NCI-H510A (cell line): ENCODE measurements around the gene PTRHD1.
"Not testable (repeated sequence)": the region's sequence is repeated elsewhere in the genome, so short reads cannot be mapped to it uniquely, and the experiment has no call there.

Source experiments
- DNase-seq: peaks from one replicate; lab custom pipeline; 2025; lab: John Stamatoyannopoulos, UW

The PTRHD1 gene, protein sequence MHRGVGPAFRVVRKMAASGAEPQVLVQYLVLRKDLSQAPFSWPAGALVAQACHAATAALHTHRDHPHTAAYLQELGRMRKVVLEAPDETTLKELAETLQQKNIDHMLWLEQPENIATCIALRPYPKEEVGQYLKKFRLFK

DNA sequence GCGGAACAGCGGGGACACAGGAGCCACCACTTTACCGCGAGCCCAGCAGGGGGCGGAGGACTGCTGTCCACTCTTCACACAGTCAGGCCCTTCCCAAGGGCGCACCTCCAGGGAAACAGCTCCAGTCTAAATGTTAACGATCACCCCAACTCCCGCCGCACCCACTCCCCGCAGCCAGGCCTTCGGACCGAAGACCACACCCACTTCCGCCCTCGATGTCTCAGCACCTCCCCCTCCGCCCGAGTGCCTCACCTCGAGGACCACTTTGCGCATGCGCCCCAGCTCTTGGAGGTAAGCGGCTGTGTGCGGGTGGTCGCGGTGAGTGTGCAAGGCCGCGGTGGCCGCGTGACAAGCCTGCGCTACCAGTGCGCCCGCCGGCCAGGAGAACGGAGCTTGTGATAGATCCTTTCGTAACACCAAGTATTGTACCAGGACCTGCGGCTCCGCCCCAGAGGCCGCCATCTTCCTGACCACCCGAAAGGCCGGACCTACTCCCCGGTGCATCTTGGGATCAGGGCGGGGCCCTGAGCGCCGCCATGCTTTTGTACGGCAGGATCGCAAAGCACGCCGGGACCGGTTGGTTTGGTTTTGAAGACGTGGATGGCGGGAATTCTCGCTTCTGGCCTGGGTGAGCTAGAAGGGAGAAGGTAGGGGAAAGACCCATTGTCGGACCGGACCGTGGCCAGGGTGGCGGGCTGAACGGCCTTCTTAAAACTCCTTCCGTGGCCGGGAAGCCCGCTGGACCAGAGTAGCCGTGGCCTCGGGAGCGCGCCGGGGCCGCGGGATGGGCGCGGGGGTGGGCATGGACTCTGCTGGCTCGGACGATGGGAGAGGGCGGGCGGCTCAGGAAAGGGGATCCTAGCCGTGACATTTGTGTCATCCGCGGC is at the start of gene PTRHD1, which contains the start of gene CENPO:
Gene PTRHD1, minus strand, starts transcription at position 518 of the 887 bp plus-strand sequence. Its CDS starts 14 bp downstream, at position 504.
Gene CENPO, plus strand, starts transcription at position 552 of the 887 bp plus-strand sequence. CDS start 495 bp downstream, outside the sequence.
- peak; percentile 94 for DNase-seq

DNA sequence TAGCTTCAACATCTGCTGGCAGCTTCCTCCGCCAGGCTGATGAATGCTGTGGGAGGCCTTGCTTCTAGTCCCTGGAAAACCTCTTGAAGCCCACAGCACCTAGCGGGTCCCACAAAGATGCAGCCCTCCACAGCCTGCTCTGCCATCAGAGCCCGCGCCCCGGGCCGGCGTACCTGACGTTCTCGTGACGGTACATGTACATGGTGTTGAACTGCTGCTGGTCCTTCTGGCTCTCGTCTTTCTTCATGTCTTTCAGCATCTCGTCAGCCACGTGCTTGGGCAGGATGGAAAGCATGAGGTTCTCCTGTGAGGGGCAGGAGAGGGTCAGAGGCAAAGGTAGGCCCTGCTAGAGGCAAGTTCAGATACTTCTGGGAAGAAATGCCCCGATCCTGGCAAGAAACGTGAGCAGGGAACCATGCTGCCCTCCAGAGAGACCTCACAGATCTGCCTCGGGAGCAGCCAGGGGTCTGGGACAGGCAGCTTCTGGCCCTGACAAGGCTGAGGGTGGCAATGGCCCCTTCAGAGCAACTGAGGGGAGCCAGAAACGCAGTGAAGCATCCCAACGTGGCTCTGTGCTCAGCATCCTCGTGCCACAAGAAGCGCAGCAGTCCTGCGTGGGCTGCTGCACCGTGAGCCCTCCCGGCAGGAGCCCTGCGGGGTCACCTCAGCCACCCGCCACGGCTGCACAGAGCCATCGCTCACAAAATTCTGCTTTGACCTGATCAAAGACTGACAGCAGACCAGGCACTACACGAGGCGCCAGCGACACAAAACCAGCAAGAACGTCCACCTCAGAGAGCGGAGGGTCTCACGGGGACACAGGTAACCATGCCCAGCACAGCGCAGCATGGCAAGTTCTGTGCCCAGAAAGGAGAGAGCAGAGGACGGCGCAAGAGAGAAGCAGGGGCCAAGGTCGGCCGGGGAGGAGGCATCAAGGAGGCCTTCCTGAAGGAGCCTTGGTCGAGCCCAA is 49.2 kb upstream of the PTRHD1 start:
- DNase-seq: no peak

DNA sequence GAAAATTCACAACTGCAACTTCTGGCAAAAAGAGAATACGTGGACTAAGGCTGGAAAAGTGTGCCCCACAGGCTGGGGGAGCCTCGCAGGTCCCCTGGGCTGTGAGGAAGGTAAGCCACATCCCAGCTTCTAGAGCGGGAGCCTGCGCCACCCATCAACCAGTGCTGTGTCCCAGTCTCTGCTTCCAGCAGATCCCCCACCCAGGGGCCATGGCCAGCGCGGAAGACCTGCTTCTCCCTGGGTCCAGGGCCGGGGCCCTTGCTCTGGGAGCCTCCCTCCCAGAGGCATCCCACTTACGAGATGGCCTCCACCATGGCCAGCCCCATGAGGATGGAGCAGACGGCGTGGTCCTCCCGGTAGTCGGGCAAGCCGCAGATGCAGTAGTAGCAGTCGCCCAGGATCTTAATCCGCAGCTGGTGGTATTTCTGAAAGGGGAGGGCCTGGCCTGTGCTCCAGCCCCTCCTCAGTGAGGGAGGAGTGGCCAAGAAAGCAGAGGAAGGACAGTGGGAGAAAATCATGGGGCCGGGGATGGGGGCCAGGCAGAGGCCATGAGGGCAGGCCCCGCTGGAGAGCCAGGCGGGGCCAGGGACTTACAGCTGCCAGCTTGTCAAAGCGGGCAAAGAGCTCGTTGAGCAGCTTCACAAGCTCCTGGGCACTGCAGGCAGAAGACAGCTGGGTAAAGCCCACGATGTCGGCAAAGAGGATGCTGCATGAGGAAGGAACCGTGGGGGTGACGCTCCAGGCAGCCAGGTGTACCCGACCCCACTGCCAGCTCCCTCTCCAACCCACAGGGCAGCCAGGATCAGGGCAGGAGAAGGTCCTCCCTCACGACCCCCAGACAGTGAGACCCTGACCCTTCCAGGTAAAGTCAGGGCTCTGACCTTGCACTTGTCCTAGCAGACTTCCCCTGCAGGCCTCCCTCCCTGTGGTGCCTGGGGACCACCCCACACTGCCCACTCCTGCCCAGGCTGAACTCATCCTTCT is 48.1 kb upstream of the PTRHD1 start:
- no peak for DNase-seq

DNA sequence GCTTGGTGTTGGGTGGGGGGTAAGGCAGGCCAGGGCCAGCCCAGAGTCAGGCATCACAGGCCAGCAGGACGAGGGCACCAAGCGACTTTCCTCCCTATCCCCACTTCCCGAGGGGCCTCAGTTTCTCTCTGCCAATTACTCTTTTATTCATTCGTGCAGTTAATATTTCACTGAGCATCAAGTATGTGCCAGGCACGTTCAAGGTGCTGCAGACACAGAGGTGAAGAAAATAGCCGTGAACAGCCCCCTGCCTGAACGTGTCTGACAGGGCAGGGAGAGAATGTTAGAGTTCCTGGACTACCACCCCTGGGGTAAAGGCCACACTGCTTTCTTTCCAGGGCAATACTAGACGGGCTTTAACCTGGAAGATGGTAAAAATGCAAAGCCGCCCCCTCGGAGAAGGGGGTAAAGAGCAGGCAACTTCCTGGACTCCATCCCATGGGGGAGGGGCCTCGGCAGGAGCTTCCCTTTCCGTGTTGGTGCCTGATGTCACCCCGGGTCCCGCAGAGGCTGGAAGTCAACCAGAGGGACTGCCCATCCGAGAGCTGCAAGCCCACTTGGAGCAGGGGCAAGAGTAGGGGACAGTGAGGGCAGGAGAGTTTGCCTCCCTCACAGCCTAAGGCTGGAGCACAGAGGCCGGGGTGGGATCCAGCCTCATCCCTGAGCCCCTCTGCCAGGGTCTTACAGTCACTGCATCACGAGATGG is 47.1 kb upstream of the PTRHD1 start:
- no peak for DNase-seq

DNA sequence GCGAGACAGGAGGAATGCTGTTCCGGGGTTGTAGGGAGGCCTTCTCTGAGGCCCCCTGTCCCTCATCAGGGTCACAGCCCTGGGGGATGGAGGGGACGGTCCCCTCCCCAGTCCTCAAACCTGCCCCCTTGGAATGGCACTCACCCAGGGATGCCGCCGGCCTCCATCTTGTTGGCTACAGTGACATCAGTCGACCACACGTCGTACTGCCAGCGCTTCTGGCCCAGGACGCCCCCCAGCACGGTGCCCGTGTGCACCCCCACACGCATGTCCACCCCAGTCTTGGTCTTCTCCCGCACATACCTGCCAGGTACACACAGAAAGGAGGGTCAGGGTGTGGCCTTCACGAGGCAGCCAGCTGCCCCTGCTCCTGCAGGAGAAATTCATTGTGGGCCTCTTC is 46.5 kb upstream of the PTRHD1 start:
- DNase-seq: no peak

DNA sequence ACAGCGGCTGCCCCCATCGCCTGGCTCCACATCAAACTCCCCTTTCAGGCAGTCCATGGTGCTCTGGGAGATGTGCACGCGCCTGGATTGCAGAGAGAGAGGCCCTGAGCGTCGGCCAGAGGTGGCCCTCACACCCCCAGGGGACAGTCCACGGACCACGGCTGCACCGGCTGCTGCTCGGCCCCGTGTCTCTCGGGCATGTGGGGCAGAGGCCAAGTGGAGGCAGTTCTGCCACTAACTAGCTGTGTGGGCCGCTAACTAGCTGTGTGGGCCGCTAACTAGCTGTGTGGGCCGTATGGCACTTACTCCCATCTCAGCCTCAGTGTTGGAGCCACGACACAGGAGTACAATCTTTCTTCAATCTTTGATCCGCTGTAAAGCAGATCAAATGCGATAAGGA is 45.4 kb upstream of the PTRHD1 start:
- no peak for DNase-seq

DNA sequence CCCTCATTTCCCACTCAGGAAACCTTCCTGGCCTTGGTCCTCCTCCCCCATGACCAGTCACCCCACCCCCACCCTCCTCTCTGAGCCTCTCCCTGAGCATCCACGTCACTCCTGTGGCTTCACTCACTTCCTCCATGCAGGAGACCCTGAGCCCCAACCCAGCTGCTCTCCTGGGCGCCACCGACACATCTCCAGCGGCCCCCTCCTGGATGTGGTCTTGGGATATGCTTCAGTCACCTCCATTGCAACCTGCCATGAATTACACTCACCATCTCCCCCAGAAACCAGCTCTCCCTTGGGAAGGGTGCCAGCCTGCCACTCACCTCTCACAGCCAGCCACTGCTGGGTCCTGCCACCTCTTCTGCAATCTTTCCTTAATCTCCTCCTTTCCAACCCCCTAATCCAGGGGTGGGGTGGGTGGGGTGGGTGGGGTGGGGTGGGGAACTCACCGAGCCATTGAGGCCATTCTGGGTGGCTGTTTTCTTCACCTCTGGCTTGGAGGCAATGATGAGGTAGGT is 44.9 kb upstream of the PTRHD1 start:
- no peak for DNase-seq

DNA sequence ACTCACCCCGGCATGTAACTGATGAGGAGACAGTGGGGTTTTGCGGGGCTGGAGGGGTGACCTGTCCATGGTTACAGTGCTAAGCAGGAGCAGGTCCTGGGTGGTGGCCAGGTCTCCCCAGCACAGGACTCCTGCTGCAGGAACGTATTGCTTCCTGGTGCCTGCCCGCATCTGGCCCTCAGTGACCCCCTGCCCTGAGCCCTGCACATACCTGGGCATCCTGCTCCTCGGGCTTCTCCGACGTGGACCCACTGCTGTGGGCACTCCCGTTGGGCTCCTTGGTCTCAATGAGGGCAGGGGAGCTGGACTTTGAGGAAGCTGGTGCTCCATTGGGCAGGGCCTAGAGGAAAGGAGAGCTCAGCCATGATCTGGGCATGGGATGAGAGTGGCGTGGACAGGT is 43.5 kb upstream of the PTRHD1 start:
- DNase-seq: no peak

DNA sequence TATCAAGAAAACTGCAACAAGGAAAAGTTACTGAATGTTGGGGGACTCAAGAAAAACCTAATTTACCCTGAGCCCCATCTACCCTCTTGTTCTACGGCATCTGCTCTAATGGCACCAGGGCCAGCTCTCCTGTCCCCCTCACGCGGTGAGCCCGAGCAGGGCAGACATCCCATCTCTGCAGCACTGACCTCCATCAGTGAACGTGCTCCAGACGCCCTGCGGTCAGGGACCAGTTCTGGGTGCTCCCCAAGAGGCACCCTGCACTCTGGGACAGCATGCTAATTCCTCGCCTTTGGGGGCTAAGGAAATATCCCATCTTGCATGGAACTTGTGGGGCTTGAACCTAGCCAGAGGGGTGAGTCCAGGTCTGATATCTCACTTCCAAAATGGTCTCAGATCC is 43.0 kb upstream of the PTRHD1 start:
- DNase-seq: no peak

DNA sequence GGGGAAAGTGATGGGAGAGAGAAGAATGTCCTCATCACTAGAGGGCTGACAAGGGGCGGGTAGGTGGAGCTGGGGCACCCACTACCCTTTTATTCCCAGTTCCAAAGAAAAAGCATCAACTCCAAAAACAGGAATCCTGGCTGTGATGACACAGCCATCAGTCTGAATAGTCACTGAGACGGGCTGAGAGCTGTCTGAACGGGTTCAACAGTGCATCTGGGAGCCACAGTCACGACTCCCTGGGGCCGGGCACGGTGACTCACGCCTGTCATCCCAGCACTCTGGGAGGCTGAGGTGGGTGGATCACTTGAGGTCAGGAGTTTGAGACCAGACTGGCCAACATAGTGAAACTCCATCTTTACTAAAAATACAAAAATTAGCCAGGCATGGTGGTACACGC is 42.2 kb upstream of the PTRHD1 start:
- DNase-seq: not testable (repeated sequence)

DNA sequence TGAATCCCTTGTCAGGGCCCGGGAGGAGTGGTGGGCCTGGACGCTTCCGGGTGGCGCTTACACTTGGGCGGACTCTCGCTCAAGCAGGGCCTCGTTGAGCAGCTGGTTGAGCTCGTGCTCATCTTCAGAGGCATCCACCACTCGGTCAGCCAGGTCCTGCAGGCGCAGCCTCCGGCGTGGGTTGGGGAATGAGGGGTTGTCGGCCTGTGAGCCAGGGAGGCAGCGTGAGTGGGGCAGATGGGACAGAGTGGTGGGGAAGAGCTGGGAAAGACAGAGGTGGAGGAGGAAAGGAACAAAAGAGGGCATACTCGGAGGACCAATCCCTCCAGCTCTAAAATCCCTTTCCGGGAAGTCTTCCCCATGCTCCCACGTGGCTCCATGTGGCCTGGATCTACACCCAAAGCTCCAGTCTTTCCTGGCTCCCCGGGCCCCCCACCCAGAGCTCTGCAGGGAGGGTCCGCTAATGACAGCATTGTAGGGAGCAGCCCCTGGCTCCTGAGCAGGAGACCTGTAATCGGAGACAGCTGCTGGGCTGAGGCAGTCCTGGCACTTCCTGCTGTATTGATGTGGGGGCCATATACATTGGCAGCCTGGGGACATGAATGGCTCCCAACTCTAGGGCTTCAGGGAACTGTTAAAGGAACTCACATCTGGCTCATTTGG is 41.7 kb upstream of the PTRHD1 start:
- no peak for DNase-seq

DNA sequence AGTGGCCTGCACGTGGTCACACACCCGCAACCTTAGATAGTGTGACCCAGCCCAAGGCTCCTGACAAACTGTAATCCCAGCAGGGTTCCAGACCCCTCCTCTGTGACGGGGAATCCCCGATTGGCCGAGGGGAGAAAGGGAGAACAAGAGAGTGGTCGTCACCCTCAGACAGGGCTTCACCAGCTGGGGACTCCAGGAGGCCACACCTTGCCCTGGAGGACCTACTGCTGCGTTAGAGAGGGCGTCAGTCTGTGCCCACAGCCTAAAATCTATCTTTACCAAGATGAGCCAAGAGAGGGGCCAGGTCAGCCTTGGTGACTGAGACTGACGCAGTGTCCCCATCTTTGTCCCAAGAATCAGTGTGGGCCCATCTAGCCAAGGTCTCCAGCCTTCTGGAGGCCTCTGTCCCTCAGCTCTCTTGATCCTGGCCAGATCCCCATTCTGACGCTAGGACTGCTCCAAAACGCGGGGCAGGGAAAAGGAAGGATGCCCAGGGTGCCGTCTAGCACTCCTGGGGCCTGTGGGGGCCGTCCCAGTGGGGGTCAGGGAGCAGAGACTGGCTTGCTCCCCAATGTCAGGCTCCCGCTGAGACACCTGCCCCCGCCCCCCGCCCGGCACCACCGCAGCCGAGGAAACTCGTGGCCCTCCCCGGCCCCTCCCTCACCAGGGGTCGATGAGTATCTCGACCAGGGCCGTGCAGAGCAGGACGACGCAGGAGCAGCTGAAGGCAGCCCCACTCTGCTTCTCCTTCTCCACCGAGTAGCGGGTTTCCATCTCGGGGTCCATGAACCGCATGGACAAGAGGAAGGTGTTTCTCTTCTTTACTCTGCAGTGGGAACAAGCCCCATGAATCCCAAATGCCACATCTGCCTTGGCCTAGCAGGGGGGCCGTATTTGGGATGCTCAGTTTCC is 40.9 kb upstream of the PTRHD1 start:
- DNase-seq: no peak

DNA sequence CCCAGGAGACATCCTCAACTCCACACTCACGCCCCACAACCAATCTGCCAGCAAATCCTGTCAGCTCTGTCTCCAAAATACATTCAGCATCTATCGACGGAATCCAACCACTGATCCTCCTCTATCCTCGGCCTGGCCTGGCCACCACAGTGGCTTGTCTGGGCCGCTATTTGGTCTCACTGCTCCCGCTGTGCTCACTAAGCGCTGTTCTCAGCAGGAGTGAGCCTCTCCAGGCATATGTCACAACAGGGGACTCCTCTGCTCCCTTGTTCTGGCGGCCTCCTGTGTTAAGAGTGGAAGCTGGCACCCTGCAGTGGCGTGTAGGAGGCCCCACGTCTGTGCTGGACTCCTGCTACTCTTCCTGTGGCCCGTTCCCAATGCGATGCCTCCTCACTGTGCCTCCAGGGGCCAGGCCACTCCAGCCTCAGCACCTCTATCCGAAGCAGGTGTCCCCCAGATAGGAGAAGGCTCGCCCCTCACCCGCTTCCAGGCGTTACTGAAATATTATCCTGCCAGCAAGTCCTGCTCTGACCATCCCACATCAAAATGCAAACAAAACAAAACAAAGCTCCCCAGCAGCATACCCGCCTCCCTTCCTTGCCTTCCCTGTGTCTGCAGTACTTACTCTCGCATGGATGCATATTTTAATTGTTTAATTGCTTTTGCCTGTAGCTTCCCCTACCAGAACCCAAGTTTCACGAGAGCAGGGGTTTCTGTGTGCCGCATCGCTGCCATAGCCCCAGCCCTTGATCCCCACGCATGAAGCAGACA is 39.9 kb upstream of the PTRHD1 start:
- DNase-seq: peak; percentile 31

DNA sequence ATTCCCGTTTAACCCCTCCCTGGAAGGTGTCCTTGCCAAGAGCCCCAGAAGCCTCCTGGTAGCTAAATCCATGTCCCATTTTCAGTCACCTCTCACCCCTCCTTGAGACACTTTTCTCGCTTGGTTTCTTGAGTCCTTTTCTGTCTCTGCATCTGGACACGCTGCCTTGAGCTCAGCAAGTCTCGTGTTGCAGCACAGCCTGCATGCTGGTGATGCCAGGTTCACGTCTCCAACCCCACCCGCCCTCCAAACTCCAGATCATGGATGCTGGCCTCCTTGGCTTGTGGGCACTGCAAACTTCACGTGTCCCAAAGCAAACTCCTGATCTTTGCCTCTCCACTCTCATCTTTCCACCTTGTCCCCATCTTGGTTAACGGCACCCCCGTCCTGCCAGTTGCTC is 39.3 kb upstream of the PTRHD1 start:
- no peak for DNase-seq

DNA sequence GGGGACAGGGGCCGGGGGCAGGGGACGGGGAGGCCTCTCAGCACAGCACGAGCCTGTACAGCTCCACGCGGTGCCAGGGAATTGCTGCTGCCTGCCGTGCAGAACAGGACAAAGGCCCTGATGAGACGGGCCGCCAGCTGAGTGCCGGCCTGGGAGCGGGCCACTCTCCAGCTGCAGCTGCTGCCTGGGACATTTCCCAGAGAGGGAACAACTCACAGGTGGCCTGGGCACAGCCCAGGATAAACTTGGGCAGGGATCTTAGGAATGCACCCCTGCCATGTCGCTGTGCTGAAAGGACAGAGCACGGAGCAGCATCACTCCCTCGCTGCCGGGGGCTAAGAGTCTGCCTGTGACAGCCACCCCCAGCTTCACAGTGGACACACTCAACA is 38.9 kb upstream of the PTRHD1 start:
- DNase-seq: no peak

DNA sequence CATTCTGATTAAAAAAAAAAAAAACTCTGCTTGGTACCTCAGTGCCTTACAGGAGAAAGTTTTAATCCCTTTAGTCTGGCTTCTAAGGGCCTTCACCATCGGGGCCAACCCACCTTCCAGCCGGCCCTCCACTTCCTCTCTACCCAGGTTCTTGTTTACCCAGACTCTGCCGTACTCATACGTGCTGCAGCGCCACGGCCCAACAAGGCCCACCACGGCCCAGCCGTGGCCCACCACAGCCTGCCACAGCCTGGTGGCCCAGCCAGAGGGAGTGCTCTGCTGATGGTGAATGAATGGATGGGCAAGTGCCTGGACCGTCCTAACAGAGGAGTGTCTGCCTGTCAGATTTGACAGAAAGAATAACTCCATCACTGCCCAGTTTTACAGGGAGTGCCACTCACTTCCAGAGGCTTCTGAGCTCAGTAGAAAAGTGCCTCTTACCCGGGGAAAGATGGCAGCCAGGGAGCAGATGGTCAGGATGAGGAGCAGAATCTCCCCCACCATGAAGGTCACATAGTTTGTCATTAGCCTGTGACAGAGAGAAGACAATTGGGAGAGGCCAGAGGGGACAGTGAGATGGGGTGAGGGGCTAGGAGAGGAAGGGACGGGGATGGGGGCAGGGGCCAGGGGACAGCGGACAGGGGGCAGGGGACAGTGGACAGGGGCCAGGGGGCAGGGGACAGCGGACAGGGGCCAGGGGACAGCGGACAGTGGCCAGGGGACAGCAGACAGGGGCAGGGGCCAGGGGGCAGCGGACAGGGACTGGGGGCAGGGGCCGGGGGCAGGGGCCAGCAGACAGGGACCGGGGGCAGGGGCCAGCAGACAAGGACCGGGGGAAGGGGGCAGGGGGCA is 38.3 kb upstream of the PTRHD1 start:
- no peak for DNase-seq

DNA sequence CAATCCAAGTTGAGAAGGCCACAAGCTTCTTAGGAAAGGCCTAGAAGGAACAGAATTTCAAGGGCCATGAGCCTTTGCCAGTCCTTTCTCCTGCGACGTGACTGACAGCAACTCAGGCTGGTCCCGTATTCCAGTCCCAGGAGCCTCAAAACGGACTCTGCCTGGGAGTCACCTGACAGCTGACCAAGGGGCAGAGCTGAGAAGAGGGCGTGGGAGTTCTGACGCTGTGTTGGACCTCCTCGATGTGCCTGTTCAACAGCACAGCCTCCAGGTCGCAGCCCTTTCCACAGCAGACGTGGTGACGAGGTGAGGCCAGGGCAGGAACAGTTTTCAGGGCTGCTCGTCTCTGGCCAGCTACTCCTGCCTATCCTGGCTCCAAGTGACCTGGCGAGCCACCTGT is 37.6 kb upstream of the PTRHD1 start:
- DNase-seq: no peak
